ENCODE measurements around the gene TMC2.
"Not testable (repeated sequence)": the region's sequence is repeated elsewhere in the genome, so short reads cannot be mapped to it uniquely, and the experiment has no call there.

Gene TMC2

GRCh38 chr20:2673453-2673852, 137.1 kb downstream of the TMC2 start:
- Histone ChIP-seq H3K36me3 (ENCODE audit: control insufficient read depth, insufficient read depth, low read length) (no peaks in the 10 kb centered on the region), H3K27me3 (ENCODE audit: control insufficient read depth, insufficient read depth, low read length) (0 out of 2 replicates have a peak, but pooled peaks cover 5% of the 10 kb centered on the region), H3K9ac (ENCODE audit: low read depth, low read length) (no peak overlapping the region), H3K27ac (ENCODE audit: low read depth, low read length) (no peak overlapping the region), H3K9me3 (ENCODE audit: control insufficient read depth, insufficient read depth, low read length) (no peaks in the 10 kb centered on the region), H3K4me3 (ENCODE audit: low read depth, low read length) (no peak overlapping the region), H3K4me1 (ENCODE audit: control insufficient read depth, insufficient read depth, low read length) (no peaks in the 10 kb centered on the region)

GRCh38 chr20:2680046-2680445, 143.7 kb downstream of the TMC2 start:
- Histone ChIP-seq H3K9me3 (ENCODE audit: control insufficient read depth, insufficient read depth, low read length) (no peaks in the 10 kb centered on the region), H3K4me1 (ENCODE audit: control insufficient read depth, insufficient read depth, low read length) (no peaks in the 10 kb centered on the region), H3K36me3 (ENCODE audit: control insufficient read depth, insufficient read depth, low read length) (no peaks in the 10 kb centered on the region), H3K27ac (ENCODE audit: low read depth, low read length) (no peak overlapping the region), H3K27me3 (ENCODE audit: control insufficient read depth, insufficient read depth, low read length) (peaks cover 3% of the 10 kb centered on the region), H3K9ac (ENCODE audit: low read depth, low read length) (no peak overlapping the region), H3K4me3 (ENCODE audit: low read depth, low read length) (no peak overlapping the region)

GRCh38 chr20:2682040-2682439, 145.7 kb downstream of the TMC2 start:
- H3K9ac ChIP-seq (ENCODE audit: low read depth, low read length); H3K36me3 ChIP-seq (ENCODE audit: control insufficient read depth, insufficient read depth, low read length); H3K4me3 ChIP-seq (ENCODE audit: low read depth, low read length); H3K9me3 ChIP-seq (ENCODE audit: control insufficient read depth, insufficient read depth, low read length); H3K27ac ChIP-seq (ENCODE audit: low read depth, low read length); H3K4me1 ChIP-seq (ENCODE audit: control insufficient read depth, insufficient read depth, low read length): not testable (repeated sequence)
- H3K27me3 ChIP-seq (ENCODE audit: control insufficient read depth, insufficient read depth, low read length) = peaks cover 13% of the 10 kb centered on the region

GRCh38 chr20:2684817-2685216, 148.4 kb downstream of the TMC2 start:
- peaks cover 32% of the 10 kb centered on the region for H3K27me3 ChIP-seq (ENCODE audit: control insufficient read depth, insufficient read depth, low read length)
- not testable (repeated sequence) for H3K4me3 ChIP-seq (ENCODE audit: low read depth, low read length); H3K9me3 ChIP-seq (ENCODE audit: control insufficient read depth, insufficient read depth, low read length); H3K9ac ChIP-seq (ENCODE audit: low read depth, low read length); H3K4me1 ChIP-seq (ENCODE audit: control insufficient read depth, insufficient read depth, low read length); H3K36me3 ChIP-seq (ENCODE audit: control insufficient read depth, insufficient read depth, low read length); H3K27ac ChIP-seq (ENCODE audit: low read depth, low read length)

- Histone ChIP-seq H3K36me3 (ENCODE audit: control insufficient read depth, insufficient read depth, low read length) (no peaks in the 10 kb centered on the region), H3K4me3 (ENCODE audit: low read depth, low read length) (no peak overlapping the region), H3K27me3 (ENCODE audit: control insufficient read depth, insufficient read depth, low read length) (peaks cover 55% of the 10 kb centered on the region), H3K4me1 (ENCODE audit: control insufficient read depth, insufficient read depth, low read length) (peaks cover 12% of the 10 kb centered on the region), H3K9me3 (ENCODE audit: control insufficient read depth, insufficient read depth, low read length) (no peaks in the 10 kb centered on the region), H3K9ac (ENCODE audit: low read depth, low read length) (no peak overlapping the region), H3K27ac (ENCODE audit: low read depth, low read length) (no peak overlapping the region)
Measured at GRCh38 chr20:2687514-2687913, 151.1 kb downstream of the TMC2 start.

GRCh38 chr20:2688041-2688591, 151.7 kb downstream of the TMC2 start:
- Histone ChIP-seq H3K27ac (ENCODE audit: low read depth, low read length) (no peak overlapping the region), H3K9ac (ENCODE audit: low read depth, low read length) (no peak overlapping the region), H3K36me3 (ENCODE audit: control insufficient read depth, insufficient read depth, low read length) (no peaks in the 10 kb centered on the region), H3K4me1 (ENCODE audit: control insufficient read depth, insufficient read depth, low read length) (peaks cover 12% of the 10 kb centered on the region), H3K4me3 (ENCODE audit: low read depth, low read length) (peak overlapping the region; percentile 45; the same call in 1 of the 2 replicates), H3K27me3 (ENCODE audit: control insufficient read depth, insufficient read depth, low read length) (peaks cover 55% of the 10 kb centered on the region), H3K9me3 (ENCODE audit: control insufficient read depth, insufficient read depth, low read length) (no peaks in the 10 kb centered on the region)

GRCh38 chr20:2690213-2690612, 153.8 kb downstream of the TMC2 start:
- Histone ChIP-seq H3K27me3 (ENCODE audit: control insufficient read depth, insufficient read depth, low read length) (peaks cover 76% of the 10 kb centered on the region), H3K4me1 (ENCODE audit: control insufficient read depth, insufficient read depth, low read length) (peaks cover 20% of the 10 kb centered on the region), H3K27ac (ENCODE audit: low read depth, low read length) (no peak overlapping the region), H3K4me3 (ENCODE audit: low read depth, low read length) (no peak overlapping the region), H3K9me3 (ENCODE audit: control insufficient read depth, insufficient read depth, low read length) (no peaks in the 10 kb centered on the region), H3K36me3 (ENCODE audit: control insufficient read depth, insufficient read depth, low read length) (no peaks in the 10 kb centered on the region), H3K9ac (ENCODE audit: low read depth, low read length) (no peak overlapping the region)

- no peak overlapping the region for H3K9ac ChIP-seq (ENCODE audit: low read depth, low read length)
- no peaks in the 10 kb centered on the region for H3K9me3 ChIP-seq (ENCODE audit: control insufficient read depth, insufficient read depth, low read length)
- no peak overlapping the region for H3K4me3 ChIP-seq (ENCODE audit: low read depth, low read length)
- peaks cover 25% of the 10 kb centered on the region for H3K4me1 ChIP-seq (ENCODE audit: control insufficient read depth, insufficient read depth, low read length)
- H3K27ac ChIP-seq (ENCODE audit: low read depth, low read length) = no peak overlapping the region
- peaks cover 76% of the 10 kb centered on the region for H3K27me3 ChIP-seq (ENCODE audit: control insufficient read depth, insufficient read depth, low read length)
- H3K36me3 ChIP-seq (ENCODE audit: control insufficient read depth, insufficient read depth, low read length) = no peaks in the 10 kb centered on the region
Measured at GRCh38 chr20:2690718-2691117, 154.3 kb downstream of the TMC2 start.

- Histone ChIP-seq H3K9ac (ENCODE audit: low read depth, low read length) (no peak overlapping the region), H3K4me1 (ENCODE audit: control insufficient read depth, insufficient read depth, low read length) (peaks cover 26% of the 10 kb centered on the region), H3K27ac (ENCODE audit: low read depth, low read length) (no peak overlapping the region), H3K4me3 (ENCODE audit: low read depth, low read length) (no peak overlapping the region), H3K36me3 (ENCODE audit: control insufficient read depth, insufficient read depth, low read length) (no peaks in the 10 kb centered on the region), H3K9me3 (ENCODE audit: control insufficient read depth, insufficient read depth, low read length) (no peaks in the 10 kb centered on the region), H3K27me3 (ENCODE audit: control insufficient read depth, insufficient read depth, low read length) (peaks cover 78% of the 10 kb centered on the region)
Measured at GRCh38 chr20:2691127-2691526, 154.8 kb downstream of the TMC2 start.
